GM04503 (cell line): ENCODE measurements around the gene CCT5.
"Not testable (repeated sequence)": the region's sequence is repeated elsewhere in the genome, so short reads cannot be mapped to it uniquely, and the experiment has no call there.

ENCODE experiments used
- DNase-seq: peaks from one replicate; pipeline ENCODE4 v3.0.0-alpha.2; 2012; ENCODE audit warnings: low read depth

CCT5 gene

DNA sequence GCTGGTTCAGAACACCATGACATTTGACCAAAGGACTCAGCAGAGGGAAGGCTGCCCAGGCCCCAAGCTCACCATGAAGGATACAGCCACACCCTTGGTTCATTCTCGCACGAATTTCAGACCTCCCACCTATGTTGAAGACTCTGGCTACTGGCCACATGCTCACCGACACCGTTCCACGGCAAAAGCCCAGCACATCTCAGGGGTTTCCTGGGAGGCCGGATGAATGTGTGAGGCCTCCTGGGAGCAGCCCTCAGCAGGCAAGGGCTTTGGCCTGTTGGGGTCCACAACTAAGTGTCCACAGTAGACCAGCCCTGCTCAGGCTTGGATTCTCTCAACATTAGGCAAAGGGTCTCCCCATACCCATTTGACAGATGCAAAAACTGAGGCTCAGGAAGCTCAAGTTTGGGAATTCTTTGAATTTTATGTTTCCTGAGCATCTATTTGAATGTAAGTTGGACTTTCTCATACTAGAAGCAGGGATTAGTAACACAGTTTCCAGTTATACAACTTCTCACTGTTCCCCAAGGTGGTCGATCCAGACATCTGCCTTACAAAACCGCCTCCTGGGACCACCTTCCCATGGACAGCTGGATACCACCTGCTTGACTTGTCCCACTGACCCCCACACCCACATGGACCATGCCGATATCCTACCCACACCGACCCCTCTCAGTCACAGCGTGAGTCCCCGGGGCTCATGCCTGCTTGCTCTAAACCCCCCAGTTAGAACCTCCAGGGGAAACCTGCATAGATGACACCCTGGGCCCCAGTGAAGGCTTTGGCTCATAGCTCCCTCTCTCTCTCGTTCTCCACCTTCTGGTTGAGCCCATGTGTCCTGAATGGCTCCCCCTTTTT lies 27.9 kb downstream of the CCT5 start:
- no peak for DNase-seq

DNA sequence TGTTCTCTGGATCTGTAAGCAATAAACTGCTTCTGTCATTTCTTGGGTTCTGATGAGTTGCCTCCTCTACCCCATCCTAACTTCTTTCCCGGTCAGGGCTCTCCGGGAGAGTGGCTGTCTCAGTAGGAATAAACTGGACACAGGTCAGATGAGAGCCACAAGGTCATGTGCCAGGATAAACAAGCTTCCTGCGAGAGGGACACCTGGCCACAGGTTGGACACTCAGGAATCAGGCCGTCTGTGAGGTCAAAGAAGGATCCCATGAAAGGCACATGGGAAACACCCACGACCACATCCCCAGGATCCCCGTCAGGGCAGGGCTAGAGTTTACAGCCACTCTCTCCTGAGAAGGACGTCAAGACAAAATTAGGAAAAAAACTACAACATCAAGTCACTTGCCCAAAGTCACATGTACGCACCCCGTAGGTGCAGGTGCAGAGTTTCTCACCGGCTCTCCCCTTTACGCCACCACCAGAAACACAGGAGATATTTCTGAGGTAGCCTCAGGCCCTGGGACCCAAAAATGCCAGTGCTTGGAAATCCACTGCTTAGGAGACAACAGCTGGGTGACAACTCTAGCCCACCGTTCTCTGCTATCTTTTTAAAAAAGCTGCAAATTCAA lies 28.7 kb downstream of the CCT5 start:
- no peak for DNase-seq

DNA sequence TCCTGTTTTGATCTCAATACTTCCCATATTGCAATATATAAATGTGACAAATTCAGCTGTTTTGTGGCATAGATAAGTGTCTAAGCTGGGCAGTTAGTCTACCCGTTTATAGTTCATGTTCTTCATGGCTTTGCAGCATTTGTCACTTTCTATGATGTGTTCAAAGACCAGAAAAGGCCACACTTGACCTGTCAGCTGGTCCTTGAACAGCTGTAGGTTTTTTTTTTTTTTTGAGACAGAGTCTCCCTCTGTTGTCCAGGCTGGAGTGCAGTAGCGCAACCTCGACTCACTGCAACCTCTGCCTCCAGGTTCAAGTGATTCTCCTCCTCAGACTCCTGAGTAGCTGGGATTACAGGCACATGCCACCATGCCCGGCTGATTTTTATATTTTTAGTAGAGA lies 29.2 kb downstream of the CCT5 start:
- DNase-seq: no peak

DNA sequence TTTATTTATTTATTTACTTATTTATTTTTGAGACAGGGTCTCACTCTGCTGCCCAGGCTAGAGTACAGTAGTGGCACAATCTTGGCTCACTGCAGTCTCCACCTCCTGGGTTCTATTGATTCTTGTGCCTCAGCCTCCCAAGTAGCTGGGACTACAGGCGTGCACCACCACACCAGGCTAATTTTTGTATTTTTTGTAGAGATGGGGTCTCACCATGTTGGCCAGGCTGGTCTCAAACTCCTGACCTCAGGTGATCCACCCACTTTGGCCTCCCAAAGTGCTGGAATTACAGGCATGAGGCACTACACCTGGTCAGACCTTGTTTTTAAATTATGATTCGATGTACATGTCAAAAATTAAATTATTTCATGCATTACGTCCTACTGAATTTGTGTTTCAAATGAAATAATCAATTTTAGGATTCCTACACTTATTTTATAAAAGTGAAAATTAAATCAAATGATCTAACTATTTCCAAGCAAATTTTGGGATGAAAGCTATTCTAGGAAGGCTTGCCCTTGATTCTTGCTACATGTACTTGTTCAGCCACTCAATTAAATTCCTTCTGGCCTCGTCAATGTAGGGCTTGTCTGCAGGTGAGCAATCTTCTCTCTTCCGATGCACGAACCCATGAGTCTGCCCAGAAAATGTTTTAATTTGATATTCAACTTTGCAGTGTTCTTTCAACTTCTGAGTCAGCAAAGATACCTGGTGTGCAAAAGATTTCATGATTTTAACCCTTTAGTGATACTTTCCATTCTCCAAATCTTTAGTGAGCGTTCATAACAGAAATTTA lies 30.0 kb downstream of the CCT5 start:
- no peak for DNase-seq

DNA sequence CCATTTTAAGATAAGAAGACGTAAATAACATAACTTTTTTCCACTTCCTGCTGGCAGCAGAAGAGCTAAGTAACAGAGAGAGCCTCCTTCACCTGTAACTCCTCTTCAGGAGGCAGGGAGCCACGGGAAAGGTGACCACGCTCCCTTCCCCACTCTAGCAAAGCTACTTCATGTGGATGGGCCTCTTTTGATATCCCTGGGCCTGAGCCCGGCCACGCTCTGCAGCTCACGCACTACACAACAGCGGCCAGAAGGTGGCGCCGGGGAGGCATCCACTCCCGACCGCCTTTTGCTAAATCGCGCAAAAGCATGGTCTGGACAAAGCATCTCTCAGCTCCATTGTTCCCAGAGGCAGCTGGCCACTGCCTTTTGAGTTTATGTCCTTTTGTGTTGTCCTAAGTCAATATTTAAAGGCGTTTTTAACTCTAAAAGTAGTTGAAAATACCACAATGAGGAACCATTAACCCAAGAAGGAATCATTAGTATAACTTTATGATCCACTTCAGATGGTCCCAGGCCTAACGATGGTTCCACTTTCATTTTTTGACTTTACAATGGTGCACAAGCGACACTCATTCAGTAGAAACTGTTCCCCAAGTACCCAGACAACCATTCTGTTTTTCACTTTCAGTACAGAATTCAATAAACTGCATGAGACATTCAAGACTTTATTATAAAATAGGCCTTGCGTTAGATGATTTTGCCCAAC lies 34.0 kb downstream of the CCT5 start:
- DNase-seq: no peak

DNA sequence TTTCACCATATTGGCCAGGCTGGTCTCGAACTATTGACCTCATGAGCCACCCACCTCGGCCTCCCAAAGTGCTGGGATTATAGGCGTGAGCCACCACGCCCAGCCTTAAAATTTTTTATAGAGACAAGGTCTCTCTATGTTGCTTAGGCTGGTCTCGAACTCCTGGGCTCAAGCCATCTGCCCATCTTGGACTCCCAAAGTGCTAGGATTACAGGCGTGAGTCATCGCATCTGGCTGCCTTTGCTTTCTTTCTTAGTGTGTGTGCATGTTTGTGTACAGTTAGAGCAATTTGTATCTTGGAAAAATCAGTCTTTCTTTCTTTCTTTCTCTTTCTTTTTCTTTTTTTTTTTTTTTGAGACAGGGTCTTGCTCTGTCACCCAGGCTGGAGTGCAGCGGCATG lies 35.3 kb downstream of the CCT5 start:
- not testable (repeated sequence) for DNase-seq

DNA sequence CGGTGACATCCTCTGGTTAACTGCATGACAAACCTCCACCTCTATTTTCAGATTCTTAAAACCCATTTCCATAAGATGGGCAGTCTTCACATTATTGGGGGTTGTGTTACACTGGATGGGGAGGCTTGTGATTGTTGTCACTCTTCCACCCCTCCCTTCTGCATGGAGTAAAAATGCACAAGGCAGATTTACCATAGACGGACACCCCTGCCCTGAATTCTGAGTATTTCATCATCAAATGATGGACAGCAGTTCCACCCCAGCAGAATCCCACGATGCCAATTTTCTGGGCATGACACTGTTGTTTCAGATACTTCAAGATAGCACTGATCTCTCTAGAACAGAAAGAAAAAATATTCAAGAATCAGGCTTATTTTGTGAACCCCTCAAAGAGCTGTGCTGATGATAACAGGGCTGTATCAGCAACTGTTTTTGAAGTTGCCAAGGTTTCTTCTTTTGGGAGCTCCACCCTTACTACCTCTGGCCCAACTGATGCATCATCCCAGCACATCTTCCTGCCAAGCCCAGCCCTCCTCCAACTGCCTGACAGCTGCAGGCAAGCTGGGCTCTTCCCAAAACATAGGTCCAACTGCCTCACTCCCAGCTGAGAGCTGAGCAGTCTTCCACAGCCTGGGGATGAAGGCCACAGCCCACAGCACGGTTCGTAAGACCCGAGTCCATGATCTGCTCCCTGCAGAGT lies 36.2 kb downstream of the CCT5 start:
- no peak for DNase-seq

DNA sequence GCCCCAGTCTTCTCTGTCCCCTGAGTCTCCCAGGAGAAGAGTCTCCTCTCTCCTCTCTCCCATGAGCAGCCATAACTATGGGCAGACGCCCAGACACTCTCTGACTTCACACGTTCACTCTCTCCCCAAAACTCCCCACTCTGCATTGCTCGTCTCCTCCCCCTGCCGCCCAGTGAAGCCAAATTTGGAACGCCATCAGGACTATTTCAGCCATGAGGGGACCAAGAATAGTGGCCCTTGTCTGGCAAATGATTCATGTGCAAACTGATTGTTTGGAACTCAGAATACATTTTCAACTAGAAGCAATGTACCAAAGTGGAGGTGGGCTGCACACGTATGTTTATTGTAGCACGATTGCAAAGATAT lies 36.8 kb downstream of the CCT5 start:
- no peak for DNase-seq

DNA sequence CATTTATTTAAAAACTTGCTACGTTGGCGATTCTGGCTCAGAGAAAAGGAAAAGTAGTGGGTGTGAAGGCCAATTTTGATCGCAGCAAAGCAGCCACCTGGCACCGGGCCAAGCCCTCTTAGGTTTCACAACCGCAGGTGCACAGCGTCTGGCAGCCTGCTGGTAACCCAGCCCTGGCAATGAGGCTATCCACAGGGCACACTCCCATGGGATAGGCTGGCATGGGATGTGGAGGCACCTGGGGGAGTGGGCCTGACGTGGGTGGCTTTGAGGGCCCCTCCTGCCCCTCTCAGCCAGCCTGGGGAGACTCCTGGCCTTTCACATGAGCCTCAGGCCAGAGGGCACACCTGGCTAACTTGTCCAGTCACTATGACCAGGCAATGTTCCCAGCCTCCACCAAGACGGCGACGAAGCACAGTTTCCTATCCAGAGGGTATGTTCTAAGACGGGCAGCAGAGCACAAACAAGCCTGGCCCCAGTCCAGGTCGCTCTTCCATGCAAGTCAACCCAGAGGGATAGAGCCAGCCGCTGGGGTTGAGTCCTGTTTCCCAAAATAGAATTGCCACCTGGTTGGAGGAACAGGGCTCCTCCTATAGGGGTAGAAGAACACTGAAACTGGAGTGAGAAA lies 38.6 kb downstream of the CCT5 start:
- no peak for DNase-seq

DNA sequence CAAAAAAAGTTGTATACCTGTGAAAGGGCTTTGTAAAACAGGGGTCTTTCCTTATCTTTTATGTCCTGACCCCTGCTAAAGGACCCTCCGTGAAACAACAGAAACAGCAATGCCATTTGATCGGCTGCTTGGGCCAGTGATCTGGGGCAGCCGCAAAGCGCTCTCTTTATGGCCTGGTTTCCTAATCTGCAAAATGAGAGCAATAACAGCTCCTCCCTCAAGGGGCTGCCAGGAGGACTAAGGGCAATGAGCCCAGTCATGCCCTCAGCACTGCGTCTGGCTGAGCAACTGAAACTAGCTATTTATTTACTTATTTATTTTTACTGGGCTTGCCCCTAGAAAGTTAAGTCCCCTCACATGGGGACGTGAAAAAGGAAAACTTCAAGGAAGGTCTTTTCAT lies 39.3 kb downstream of the CCT5 start:
- DNase-seq: no peak

DNA sequence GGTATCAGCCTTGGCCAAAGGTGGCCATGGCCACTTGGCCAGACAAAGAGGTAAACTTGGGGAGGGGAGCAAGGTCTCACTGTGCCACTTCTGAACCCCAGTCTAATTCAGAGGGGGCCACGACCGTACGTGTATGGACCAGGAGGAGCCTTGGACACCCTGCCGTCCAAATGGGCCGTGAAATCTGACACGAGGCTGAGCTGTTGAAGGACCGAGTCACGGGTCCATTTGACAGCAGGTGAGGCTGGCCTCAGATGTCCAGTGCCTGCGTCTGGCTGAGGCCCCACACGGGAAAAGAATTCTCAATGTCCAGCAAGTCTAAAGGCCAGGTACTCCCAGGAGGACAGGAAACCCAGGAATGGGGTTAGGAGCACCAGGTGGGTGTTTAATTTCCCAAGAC lies 39.9 kb downstream of the CCT5 start:
- DNase-seq: no peak

DNA sequence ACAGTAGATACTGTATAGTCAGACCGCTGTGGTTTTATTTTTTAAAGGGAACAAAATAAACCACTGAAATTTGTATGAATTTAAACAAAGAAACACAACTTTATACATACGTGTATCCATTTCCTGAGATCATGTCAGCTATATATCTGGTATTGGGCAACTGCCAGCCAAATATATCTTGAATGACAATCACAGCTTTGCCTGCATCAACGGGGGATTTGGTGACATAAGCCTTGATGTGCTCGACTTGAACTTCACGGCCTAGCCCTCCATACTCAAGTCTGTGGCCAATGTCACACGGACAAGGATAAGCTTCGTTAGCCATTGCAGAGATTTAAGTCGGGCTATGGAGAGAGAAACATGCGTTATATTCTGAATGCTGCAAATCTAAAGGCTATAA lies 40.4 kb downstream of the CCT5 start:
- no peak for DNase-seq

DNA sequence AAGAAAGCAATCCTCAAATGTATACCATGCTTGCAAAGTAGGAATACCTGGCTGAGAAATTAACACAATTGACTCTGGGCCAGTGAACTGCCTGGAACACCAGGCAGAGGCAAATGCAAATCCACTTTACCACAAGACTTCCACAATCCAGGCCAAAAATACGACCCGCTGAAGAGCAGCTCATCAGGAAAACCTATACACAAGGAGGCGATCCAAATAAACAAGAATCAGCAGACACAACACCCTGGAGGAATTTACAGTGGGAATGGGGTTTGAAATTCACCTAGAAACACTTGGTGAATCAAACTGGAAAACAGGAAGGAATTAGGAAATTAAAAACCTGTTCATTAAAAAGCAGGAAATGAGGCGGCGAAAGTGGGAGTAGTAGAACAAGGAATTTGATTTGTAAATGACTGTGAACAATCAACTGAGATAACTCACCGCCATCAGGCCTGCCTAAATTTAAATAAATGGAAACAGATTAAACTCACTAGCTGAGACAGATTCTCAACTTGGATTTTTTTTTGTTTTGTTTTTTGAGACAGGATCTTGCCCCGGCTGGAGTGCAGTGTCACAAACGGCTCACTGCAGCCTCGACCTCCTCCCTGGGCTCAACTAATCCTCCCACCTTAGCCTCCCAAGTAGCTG lies 41.7 kb downstream of the CCT5 start:
- DNase-seq: no peak

DNA sequence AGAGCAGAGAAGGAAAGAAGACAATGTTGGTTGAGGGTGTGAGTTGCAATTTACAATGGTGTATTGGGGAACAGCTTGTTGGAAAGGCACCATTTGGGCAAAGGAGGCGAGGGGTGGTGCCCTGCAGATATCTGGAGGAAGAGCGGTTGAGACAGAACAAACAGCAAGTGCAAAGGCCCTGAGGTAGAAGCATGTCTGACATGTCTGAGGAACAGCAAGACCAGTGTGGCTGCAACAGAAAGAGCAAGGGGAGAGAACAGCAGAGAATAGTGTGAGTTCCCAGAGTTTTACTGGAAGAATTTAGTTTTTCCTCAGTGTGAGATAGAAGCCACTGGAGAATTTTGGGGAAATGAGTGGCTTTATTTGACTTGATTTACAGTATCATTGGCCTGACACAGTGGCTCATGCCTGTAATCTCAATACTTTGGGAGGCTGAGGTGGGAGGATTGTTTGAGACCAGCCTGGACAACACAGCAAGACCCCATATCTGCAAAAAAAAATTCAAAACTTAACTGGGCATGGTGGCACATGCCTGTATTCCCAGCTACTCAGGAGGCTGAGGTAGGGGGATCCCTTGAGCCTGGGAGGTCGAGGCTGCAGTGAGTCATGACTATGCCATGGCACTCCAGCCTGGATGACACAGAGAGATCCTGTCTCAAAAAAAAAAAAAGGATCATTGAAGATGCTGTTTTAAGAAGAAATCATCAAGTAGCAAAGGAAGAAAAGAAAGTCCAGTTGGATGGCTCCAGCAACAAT lies 44.0 kb downstream of the CCT5 start:
- DNase-seq: no peak

DNA sequence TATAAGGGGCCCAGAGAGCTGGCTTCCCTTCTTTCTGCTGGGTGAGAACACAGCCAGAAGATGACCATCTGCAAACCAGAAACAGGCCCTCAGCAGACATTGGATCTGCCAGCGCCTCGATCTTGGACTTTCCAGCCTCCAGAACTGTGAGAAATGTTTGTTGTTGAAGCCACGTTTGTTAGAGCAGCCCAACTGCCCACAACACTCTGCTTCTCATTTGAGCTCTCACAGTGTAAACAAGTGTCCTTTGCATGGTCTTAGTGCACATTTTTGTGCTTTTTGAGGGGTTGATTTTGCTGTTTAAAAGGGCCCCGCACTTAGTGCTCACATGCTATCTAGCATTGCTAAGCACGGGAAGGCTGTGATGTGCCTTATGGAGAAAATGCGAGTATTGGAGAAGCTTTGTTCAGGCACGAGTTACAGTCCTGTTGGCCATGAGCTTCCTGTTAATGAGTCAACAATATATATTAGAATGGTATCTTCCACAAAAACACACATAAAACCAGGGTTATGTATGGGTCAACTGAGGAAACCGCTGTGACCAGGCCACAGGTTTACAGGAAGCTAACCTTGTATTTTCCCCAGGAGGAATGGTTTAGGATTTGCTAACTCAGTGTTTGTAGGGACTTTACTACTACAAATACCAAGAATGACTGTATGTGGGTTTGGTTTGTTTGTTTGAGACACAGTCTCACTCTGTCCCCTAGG lies 45.7 kb downstream of the CCT5 start:
- no peak for DNase-seq

DNA sequence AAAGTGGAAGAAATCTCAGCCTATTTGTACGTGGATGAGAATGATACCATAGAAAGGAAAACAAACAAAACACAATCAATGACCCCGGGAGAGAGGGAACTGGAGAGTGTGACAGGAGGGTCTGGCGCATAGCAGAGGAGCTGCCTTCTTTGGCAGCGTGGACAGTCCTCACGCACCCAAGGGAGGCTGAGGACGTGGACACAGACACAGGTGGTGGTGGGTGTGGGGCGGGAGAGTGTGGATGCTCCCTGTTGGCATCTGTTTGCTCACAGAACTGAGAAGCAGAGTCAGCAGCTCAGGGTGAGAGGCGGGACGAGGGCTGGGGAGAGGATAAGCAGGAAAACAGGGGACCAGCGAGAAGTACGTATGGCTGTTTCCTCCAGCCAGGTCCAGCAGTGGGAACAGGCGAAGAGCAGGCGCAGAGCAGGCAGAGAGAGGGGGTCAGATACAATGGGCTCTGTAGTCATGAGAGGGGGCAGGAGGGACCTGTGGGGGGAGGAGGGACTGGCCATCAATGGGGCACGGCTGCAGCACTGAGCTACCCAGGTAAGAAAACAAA lies 47.6 kb downstream of the CCT5 start:
- no peak for DNase-seq

DNA sequence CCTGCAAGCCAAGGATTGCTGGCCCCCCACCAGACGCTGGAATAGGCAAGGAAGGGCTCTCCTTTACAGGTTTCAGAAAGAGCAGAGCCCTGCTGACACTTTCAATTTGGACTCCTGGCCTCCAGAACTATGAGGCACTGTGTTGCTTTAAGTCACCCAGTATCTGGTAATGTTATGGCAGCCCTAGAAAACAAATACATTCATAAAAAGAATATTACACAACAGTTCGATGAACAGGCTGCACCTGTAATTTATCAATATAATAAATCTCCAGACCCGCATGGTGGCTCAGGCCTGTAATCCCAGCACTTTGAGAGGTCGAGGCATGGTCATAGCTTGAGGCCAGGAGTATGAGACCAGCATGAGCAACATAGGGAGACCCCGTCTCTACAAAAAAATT lies 50.2 kb downstream of the CCT5 start:
- DNase-seq: no peak

DNA sequence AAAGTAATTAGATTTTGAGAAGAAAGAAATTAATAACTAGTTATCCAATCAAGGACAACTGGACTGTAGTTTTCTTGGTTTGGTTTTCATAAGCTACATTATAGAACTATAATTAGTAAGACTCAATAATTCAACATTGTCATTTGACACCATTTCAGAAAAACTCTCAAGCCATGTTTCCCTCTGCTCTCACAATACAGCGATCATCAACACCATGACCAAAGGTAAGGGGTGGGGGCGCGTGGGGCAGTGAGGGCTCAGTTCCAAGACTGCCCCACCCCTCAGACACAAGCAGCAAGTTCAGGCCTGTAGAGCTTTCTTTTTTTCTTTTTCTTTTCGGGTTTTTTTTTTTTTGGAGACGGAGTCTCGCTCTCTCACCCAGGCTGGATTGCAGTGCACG lies 51.2 kb downstream of the CCT5 start:
- no peak for DNase-seq
